NCI-H2227 (cell line): ENCODE data around the gene PMEPA1.

ENCODE experiments used
- DNase-seq: peaks from one replicate; lab custom pipeline; 2025; ENCODE audit not compliant: unreplicated experiment; lab: John Stamatoyannopoulos, UW

Gene PMEPA1

DNA sequence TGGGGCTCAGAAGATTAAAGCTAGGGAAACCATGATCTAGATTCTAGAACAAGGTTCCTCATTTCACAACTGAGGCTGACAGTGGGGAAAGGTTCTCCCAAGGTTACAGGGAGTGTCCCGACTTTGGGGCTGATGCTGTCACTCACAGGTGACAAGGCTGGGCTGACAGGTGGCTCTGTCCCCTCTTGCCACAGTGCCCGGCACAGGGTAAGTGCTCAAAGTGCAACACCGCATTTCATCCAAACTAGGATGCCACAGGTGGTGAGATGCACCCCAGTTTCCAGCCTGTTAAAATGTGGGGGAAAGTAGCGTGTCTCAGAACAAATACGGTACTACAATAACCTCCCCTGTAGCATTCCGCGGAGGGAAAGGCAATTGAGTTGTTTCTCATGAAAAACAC lies 97.4 kb downstream of the PMEPA1 start:
- no peak for DNase-seq

DNA sequence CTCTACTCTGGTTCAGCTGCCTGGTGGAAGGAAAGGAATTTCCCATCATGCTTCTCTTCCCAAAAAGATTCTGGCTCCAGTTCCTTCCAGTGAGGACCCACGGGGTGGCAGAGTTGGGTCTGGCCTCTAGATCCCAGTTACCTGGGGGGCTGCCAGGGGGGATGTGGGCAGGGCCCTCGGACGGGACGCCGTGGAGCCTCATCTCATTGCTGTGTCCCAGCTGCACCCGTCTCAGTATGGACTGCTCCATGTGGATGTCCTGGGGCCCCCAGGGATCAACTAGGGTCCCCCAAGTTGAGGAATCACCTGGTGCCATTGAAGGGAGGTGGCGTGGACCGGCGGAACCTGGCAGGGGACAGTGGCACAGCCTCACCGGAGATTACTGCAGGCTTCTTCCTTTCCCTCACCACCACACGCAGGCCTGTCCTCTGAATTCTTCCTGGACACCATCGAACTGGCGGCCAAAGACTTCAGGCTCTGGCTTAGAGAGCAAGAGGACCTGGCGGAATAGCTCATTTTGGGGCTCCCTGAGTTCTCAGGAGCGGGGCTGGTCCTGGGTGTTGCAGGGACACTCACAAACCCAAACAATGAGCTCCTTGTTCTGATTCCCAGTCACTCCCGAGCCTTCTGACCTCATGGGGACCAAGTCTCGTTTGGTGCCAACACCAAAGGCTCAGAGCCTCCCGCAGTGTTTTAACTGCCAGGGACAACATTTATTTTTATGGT lies 98.1 kb downstream of the PMEPA1 start:
- no peak for DNase-seq

DNA sequence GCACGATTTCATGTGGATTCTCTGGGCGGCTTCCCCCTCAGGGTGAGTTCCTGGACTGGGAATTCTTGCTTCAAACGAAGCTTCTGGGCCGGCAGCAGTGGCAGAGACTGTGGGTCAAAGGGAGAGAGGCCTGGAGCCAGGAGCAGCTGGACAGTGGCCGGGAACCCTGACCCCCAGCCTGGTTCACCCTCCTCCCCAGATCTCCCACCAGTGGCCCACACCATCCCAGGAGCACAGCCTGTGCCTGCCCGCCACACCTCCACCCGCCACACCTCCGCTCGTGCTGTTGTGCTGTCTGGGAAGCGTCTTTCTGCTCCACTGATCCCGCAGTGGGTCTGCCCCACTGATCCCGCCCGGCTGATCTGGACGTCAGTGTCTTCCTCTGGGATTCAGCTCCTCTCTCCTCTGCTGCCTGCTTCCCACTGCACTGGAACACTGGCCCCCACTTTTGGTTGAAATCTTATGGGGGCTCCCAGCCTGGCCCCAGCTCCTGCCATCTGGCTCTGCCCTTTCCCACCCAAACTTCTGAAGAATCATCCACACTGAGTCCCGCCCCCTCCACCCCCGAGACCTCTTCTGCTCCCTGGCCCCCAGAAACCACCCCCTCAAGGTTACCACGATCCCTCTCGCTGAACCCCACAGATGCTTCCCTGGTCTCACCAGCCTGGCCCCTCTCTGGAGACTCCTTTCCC lies 99.4 kb downstream of the PMEPA1 start:
- no peak for DNase-seq

DNA sequence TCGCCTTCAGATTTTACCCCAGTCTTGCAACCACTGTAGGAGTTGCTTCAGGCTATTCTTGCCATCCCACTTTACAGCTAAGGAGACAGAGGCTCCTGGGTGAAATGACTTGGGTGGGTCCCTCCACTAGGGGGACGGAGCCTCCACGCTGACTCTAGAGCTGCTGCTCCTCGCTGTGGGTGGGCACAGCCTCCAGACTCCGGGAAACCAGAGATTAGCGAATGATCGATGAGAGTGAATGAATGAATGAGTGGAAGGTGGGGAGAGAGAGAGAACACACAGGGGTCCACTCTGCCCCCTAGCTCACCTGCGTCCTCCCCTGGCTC lies 100.0 kb downstream of the PMEPA1 start:
- no peak for DNase-seq

DNA sequence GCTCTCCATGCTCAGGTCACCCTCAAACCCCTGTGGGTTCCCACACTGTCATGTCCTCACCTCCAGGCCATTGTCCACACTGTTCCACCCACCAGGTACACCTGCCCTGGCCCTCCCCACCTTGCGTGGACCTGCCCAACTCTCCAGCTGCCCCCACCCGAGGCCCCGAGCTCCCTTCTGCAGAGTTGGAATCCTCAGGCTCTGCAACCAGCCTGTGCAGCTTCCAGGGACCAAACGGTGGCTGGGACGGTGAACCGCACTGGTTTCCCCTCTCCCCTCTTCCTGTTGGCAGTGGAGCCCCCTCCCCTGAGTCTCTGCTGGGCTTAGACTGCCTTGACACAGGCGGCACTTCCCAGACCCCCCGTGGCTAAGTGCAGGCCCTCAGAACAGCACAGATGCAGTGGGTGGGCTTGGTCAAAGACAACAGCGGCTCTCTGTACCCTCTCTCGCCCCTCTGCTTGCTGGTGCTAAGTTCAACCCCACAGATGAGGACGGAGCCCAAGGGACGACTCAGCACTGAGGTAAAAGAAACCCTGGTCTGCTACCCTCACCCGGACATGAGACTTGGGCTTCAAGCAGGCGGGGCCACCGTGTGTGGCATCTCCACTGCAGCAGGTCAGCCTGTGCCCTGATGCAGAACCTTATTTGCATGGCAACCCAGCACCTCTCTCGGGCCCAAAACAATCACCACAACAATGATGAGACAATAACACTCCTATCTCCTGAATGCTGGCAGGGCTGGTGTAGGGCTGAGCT lies 100.6 kb downstream of the PMEPA1 start:
- DNase-seq: no peak

DNA sequence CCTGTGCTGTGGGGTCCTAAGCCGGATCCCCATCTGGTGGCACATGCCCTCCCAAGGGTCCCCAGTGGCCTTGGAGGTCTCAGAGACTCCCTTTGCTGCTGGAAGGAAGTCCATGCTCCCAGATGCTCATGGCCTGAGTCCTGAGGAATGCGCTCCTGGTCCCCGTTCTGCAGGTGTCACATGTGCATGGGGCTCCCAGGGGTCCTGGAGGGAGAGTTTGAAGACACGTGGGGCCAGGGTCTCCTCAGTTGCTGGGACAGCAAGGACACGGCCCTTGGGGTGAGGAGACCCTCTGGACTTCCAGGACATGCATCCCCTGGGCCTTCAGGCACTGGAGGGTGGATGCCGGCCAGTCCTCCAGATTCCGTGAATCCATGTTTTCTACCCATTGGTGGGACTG lies 101.3 kb downstream of the PMEPA1 start:
- no peak for DNase-seq

DNA sequence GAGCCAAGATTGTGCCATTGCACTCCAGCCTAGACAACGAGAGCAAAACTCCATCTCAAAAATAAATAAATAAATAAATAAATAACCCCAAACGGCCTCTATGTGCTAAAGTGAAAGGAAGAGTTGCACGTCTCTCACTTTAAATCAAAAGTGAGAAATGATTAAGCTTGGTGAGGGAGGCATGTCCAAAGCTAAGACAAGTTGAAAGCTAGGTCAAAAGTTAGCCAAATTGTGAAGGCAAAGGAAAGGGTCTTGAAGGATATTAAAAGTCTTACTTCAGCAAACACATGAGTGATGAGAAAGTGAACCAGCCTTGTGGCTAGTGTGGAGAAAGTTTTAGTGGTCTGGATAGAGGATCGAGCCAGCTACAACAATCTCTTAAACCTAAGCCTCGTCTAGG lies 103.9 kb downstream of the PMEPA1 start:
- no peak for DNase-seq

DNA sequence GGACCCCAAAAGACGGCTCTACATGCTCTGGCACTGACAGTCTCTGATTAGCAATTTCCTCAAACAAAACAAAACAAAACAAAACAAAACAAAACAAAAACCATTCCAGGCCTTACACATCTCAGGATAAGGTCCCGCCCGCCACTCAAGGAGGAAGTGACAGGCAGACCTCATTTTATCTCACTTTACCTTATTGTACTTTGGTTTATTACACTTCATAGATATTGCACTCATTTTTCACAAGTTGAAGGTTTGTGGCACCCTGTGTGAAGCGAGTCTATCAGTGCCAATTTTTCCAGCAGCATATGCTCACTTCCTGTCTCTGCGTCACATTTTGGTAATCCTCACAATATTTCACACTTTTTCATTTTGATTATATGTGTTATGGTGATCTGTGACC lies 104.8 kb downstream of the PMEPA1 start:
- no peak for DNase-seq

DNA sequence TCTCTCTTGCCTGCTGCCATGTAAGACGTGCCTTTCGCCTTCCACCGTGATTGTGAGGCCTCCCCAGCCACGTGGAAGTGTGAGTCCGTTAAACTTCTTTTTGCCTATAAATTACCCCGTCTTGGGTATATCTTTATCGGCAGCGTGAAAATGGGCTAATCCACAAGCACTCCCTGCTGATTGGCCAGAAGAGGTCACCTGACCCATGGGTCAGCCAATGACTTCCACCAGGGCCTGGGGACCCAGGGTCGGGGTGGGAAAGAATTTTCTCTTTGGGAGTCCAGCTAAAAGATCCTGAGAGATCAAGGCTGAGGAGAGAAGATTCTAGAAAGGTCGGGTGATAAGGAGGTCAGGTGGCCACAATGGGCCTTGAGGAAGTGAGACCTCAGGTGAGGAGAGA lies 106.7 kb downstream of the PMEPA1 start:
- DNase-seq: no peak

DNA sequence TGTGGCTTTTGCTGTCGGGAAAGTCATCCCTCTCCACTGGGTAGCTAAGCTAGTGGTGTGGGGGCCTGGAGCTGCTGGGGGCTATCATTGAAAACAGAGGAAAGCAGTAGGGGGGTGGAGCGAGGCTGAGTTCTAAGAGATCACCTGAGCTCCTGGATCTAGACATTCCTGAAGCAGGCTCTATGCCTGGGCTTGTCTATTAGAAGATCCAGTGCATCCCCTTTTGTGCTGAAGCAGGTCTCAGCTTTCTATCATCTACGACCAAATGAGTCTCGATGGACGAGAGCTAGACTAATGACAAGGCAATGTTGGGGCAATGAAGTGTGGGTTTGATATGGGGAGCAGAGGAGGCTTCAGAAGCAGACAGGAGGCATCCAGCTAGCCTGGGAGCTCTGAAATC lies 108.1 kb downstream of the PMEPA1 start:
- DNase-seq: no peak

DNA sequence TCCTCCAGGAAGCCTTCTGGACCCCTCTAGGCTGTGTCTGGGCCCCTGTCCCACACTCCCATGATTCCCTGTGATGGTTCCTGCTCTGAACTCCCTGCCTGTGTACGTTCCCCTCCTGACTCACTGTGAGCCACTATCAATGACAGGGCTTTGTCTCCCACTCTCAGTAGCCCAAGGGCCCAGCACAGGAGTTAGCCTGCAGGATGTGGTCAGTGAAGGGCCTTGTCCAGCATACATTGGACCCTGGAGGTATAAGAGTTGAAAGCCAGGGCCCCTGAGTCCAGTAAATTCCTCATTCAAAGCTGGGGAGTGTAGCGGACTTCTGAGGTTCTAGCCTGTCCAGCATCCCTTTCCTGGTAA lies 108.6 kb downstream of the PMEPA1 start:
- no peak for DNase-seq

DNA sequence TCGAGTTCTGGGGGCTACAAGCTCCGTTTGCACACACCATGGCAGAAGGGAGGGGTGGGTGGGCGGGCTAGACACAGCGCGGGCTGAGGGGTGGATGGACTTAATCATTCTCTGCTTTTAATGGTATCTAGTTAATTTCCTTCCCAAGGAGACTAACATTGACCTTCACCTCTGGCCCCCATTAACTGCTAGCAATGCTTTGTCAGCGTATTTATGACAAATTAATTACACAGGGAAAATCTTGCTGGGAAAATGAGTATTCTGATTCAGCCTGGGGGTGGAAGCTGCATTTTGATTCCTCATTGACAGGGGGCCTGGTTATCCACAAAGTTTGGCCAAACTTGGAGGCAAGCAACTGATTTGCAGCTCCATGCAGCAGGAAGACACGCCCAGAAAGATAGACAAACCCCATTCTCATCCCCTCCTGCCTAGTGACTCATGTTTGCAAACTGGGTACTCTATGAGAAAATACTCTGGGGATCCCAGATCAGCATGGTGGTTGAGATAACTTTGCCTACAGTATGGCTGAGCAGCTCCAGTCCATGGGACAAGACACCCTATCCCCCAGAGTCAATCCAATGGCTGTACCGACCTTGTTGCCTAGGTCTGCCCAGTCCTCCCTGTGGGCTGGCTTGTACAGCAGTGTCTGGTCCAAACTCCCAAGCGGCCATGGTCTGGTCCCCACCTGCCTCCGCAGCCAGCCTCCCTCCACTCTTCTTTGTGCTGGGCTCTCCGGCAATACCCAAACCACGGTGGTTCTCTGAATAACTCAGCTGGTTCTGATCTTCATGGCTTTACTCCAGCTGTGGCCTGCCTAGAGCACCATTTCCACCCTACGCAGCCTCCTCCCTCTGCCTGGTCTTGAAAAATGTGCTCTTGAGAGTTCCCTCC lies 109.2 kb downstream of the PMEPA1 start:
- no peak for DNase-seq

DNA sequence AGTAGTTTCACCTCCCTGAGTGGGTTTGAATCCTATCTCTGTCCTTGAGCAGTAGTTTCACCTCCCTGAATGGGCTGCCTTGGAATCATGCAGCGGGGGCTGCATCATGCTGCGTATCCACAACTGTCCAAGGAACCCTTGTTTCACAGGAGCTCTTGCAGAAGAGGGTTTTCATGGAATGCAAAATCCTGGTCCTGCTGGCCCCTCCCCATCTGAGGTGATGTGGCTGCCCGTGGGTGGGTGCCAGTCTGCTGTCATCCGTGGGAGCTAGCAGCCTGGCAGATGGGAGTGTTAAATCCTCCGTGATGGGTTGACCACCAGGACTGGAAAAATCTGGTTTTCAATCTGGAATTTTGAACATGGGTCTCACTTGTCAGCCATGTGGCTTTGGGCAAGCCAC lies 111.3 kb downstream of the PMEPA1 start:
- no peak for DNase-seq
